Peyer's patch (tissue), 4 donors: ENCODE results near the gene PAK3. TPM values are rescaled to one million over a fixed set of nuclear protein-coding genes. Genes with fewer than 3 reads are reported as not detected.

Experiments used
- DNase-seq, 3 donors: peaks; one replicate each; pipeline ENCODE4 v3.0.0-alpha.2; 2017 to 2019
- H3K27ac ChIP-seq, 4 donors: fragments of 200-600 bp; sonication (generic); one replicate each; pipeline ENCODE4 v1.5.1; 2016 to 2019
- H3K27me3 ChIP-seq, 2 donors: fragments of 200-600 bp; sonication (generic); one replicate each; pipeline ENCODE4 v1.5.1; 2019
- H3K36me3 ChIP-seq, 3 donors: fragments of 200-600 bp; sonication (generic); one replicate each; pipeline ENCODE4 v1.5.1; 2016 to 2019
- H3K4me1 ChIP-seq, 4 donors: fragments of 200-600 bp; sonication (generic); one replicate each; pipeline ENCODE4 v1.5.1; 2016 to 2019
- H3K4me3 ChIP-seq, 4 donors: fragments of 200-600 bp; sonication (generic); 1 replicate in 3 of 4; 2 replicates in 1 of 4; pipeline ENCODE4 v1.5.1; 2016 to 2019; ENCODE audit warnings: mild to moderate bottlenecking in 1 of 4
- H3K9me3 ChIP-seq, 4 donors: fragments of 200-600 bp; sonication (generic); one replicate each; pipeline ENCODE4 v1.5.1; 2016 to 2019; ENCODE audit warnings: mild to moderate bottlenecking in 1 of 4
- POLR2A ChIP-seq, 2 donors: fragments of 450-650 bp; IDR thresholded peaks; one replicate each; pipeline ENCODE4 v1.5.1; 2017; ENCODE audit warnings: antibody characterized with exemption in 2 of 2, mild to moderate bottlenecking in 2 of 2, moderate library complexity in 2 of 2
- total RNA-seq, 4 donors: library from RNA; depleted of rRNA; stranded (reverse); fragments of >200 nt; gene quantifications; one replicate each; pipeline ENCODE4 v1.1.0, GENCODE V29; 2016
- TF ChIP-seq, protein P1 (sequence below), 6 experiments: fragments of 450-650 bp in 4 of 6; fragments of 200-600 bp in 2 of 6; sonication (generic) in 1 of 6; IDR thresholded peaks; one replicate each; pipeline ENCODE4 v1.5.1; 2017 to 2019; ENCODE audit warnings: antibody characterized with exemption in 6 of 6, mild to moderate bottlenecking in 3 of 6, moderate library complexity in 1 of 6

The PAK3 gene
- total RNA-seq, 4 donors from 2014 or later: 0.13 to 8.3 (median 0.18) TPM

DNA sequence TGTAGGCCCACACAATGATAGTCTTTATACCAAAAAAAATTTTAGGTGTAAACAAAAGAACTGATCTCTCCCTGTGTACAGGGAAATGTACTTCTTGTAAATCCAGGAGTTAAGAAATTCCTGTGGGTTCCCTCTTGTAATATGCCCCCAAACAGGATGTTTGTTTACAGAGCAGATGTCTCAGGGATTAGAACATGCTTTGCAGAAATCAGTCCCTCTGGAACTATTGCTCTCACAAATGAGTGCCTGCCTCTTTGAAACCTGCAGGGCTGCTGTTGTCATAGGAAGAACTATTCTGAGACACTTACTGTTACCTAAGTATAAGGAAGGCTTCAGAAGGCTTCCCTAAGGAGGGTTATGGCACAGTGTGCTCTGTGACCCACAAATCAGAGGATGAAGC, 35.6 kb downstream of the PAK3 start:
- Histone ChIP-seq H3K36me3 (no peaks in the 10 kb centered on the region), H3K27me3 (no peaks in the 10 kb centered on the region), H3K27ac (no peak overlapping the region), H3K9me3 (no peaks in the 10 kb centered on the region), H3K4me3 (no peak overlapping the region), H3K4me1 (no peaks in the 10 kb centered on the region)
- DNase-seq: no peak
- TF ChIP-seq, protein P1, sequence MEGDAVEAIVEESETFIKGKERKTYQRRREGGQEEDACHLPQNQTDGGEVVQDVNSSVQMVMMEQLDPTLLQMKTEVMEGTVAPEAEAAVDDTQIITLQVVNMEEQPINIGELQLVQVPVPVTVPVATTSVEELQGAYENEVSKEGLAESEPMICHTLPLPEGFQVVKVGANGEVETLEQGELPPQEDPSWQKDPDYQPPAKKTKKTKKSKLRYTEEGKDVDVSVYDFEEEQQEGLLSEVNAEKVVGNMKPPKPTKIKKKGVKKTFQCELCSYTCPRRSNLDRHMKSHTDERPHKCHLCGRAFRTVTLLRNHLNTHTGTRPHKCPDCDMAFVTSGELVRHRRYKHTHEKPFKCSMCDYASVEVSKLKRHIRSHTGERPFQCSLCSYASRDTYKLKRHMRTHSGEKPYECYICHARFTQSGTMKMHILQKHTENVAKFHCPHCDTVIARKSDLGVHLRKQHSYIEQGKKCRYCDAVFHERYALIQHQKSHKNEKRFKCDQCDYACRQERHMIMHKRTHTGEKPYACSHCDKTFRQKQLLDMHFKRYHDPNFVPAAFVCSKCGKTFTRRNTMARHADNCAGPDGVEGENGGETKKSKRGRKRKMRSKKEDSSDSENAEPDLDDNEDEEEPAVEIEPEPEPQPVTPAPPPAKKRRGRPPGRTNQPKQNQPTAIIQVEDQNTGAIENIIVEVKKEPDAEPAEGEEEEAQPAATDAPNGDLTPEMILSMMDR (IDR thresholded peaks at IDR 0.05): no peak
- no peak for TF ChIP-seq POLR2A (IDR thresholded peaks at IDR 0.05)

DNA sequence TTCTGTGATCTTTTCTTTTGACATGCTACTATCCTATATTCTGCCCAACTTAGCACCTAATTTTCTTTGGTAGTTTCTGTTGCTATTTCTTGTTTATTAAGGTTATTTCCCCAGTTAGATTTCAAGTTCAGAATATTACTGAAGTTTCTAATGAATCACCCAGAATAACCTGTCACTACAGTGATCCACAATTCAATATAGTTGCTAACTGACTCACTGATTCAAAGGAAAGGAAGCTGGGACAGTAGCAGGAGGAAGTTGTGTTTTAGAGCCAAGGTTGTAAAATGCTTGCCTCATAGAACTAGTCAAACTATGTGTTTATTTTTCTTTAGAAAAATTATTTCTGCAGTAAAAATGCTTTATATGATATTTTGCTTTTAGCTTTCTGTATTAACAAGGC, 37.4 kb downstream of the PAK3 start:
- no peak for DNase-seq
- no peak for TF ChIP-seq POLR2A (IDR thresholded peaks at IDR 0.05)
- TF ChIP-seq, protein P1 (IDR thresholded peaks at IDR 0.05): no peak
- H3K27me3 ChIP-seq: no peaks in the 10 kb centered on the region

DNA sequence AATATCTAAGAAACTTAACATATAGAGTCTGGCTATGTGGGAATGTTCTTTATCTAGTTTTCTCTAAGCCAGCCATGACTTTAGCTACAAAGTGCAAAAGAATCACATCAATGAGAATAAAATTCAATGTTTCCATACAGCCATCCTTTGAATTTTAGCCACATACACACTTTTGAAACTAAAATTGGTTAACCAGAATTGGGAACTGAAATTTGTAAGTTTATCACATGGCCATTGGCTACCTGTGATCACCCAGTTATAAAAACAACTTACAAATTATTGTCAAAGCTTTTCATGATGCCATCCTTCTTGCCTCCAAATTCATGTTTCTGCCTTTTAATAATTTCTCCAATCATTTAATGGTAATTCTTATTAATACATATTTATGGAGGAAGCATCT, 49.9 kb downstream of the PAK3 start:
- Histone ChIP-seq H3K27ac (no peak overlapping the region), H3K4me3 (no peak overlapping the region), H3K36me3 (no peaks in the 10 kb centered on the region), H3K9me3 (no peaks in the 10 kb centered on the region), H3K4me1 (no peaks in the 10 kb centered on the region), H3K27me3 (no peaks in the 10 kb centered on the region)
- DNase-seq: no peak
- TF ChIP-seq POLR2A (IDR thresholded peaks at IDR 0.05): no peak
- TF ChIP-seq, protein P1 (IDR thresholded peaks at IDR 0.05): no peak

More for the DNA sequence above, 37.4 kb downstream of the PAK3 start:
- no peaks in the 10 kb centered on the region for H3K36me3 ChIP-seq
- no peaks in the 10 kb centered on the region for H3K9me3 ChIP-seq
- H3K4me1 ChIP-seq: no peaks in the 10 kb centered on the region
- no peak overlapping the region for H3K4me3 ChIP-seq
- no peak overlapping the region for H3K27ac ChIP-seq

GRCh38 chrX:111151764-111152163, 55.8 kb downstream of the PAK3 start:
- Histone ChIP-seq H3K27me3 (no peaks in the 10 kb centered on the region), H3K27ac (no peak overlapping the region), H3K36me3 (no peaks in the 10 kb centered on the region), H3K4me3 (no peak overlapping the region), H3K4me1 (no peaks in the 10 kb centered on the region), H3K9me3 (no peaks in the 10 kb centered on the region)
- no peak for TF ChIP-seq POLR2A (IDR thresholded peaks at IDR 0.05)
- TF ChIP-seq, protein P1 (IDR thresholded peaks at IDR 0.05): no peak
- DNase-seq: no peak

GRCh38 chrX:111159232-111159631, 63.2 kb downstream of the PAK3 start:
- no peaks in the 10 kb centered on the region for H3K9me3 ChIP-seq
- no peak for TF ChIP-seq POLR2A (IDR thresholded peaks at IDR 0.05)
- TF ChIP-seq, protein P1 (IDR thresholded peaks at IDR 0.05): no peak
- DNase-seq: no peak
- H3K27ac ChIP-seq: no peak overlapping the region
- no peaks in the 10 kb centered on the region for H3K36me3 ChIP-seq
- no peaks in the 10 kb centered on the region for H3K27me3 ChIP-seq
- no peak overlapping the region for H3K4me3 ChIP-seq
- H3K4me1 ChIP-seq: no peaks in the 10 kb centered on the region

DNA sequence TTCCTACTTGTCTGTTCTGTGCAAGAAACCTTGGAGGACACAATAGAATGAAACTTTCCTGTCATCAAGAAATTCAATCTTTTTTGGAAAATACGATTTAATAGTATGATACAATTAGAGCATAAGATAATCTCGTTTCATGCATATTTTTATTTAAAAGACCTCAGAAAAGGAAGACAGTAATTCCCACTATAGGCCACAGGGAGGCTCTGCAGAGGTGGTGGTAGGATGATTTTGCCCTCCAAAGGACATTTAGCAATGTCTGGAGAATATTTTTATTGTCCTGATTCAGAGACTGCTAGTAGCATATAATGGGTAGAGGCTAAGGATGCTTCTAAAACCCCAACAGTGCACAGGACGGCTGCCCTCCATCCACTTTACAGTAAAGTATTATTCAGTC, 68.7 kb downstream of the PAK3 start:
- Histone ChIP-seq H3K36me3 (no peaks in the 10 kb centered on the region), H3K4me3 (no peak overlapping the region), H3K4me1 (no peaks in the 10 kb centered on the region), H3K9me3 (no peaks in the 10 kb centered on the region), H3K27me3 (no peaks in the 10 kb centered on the region), H3K27ac (no peak overlapping the region)
- no peak for DNase-seq
- TF ChIP-seq POLR2A (IDR thresholded peaks at IDR 0.05): no peak
- TF ChIP-seq, protein P1 (IDR thresholded peaks at IDR 0.05): peak in 2 of 6 experiments; percentile 16 to 23
